H1 (cell line): ENCODE measurements around the gene GARS1. TPM values are rescaled to one million over a fixed set of nuclear protein-coding genes. Genes with fewer than 3 reads are reported as not detected.

ENCODE experiments used
- CTCF ChIA-PET: fragments of 300-600 bp; sonication (Branson Sonifier 250); formaldehyde crosslinking; loops from one replicate; lab custom pipeline; 2021; ENCODE audit not compliant: partially characterized antibody; lab: Charles Lee
- POLR2A ChIA-PET: fragments of 300-600 bp; sonication (Branson Sonifier 250); formaldehyde crosslinking; loops from one replicate; lab custom pipeline; 2021; ENCODE audit warnings: inconsistent platforms; ENCODE audit not compliant: partially characterized antibody; lab: Charles Lee
- DNase-seq, 2 experiments: peaks; one replicate each; pipeline versions ENCODE4 v3.0.0 to v3.0.0-alpha.2; 2010 to 2022; ENCODE audit warnings: low spot score in 2 of 2, low read depth in 1 of 2, mixed read lengths in 1 of 2
- FAIRE-seq: peaks from 2 replicates; lab custom pipeline; 2011; peaks lifted over from hg19 to GRCh38; lab: Jason Lieb, UNC
- H2AFZ ChIP-seq: 2 replicates; pipeline ENCODE4 v1.8.1; 2012; ENCODE audit warnings: low read length, inconsistent platforms
- H2AK5ac ChIP-seq: 2 replicates; pipeline ENCODE4 v1.6.1; 2013; ENCODE audit warnings: low read depth, low read length
- H2BK120ac ChIP-seq: replicated peaks from 2 replicates; pipeline ENCODE3; 2013; ENCODE audit warnings: low read depth, low read length, inconsistent platforms
- H2BK12ac ChIP-seq: 2 replicates; pipeline ENCODE4 v1.6.1; 2013; ENCODE audit warnings: low read depth, low read length
- H2BK15ac ChIP-seq: 2 replicates; pipeline ENCODE4 v1.6.1; 2013; ENCODE audit warnings: low read length
- H2BK20ac ChIP-seq: 2 replicates; pipeline ENCODE4 v1.6.1; 2013; ENCODE audit warnings: low read length
- H2BK5ac ChIP-seq: 2 replicates; pipeline ENCODE4 v1.6.1; 2013; ENCODE audit warnings: low read depth, low read length
- H3K14ac ChIP-seq: 2 replicates; pipeline ENCODE4 v1.6.1; 2013; ENCODE audit warnings: inconsistent platforms; ENCODE audit not compliant: insufficient read length
- H3K18ac ChIP-seq: 2 replicates; pipeline ENCODE4 v1.6.1; 2013; ENCODE audit warnings: low read length; ENCODE audit errors: extremely low read depth
- H3K23ac ChIP-seq: 2 replicates; pipeline ENCODE4 v1.6.1; 2013; ENCODE audit warnings: inconsistent platforms; ENCODE audit not compliant: insufficient read length
- H3K23me2 ChIP-seq: 2 replicates; pipeline ENCODE4 v1.6.1; 2013; ENCODE audit warnings: low read depth, low read length
- H3K27ac ChIP-seq: 2 replicates; pipeline ENCODE4 v1.6.1; 2011; ENCODE audit warnings: low read depth, low read length, inconsistent platforms
- H3K27me3 ChIP-seq, 4 experiments: replicated peaks in 1 of 4; 1 replicate in 1 of 4; 2 replicates in 3 of 4; pipeline versions ENCODE4 v1.6.1 to v1.8.1; 2011 to 2013; ENCODE audit warnings: low read length in 3 of 4, mild to moderate bottlenecking in 3 of 4, inconsistent platforms in 2 of 4, mixed read lengths in 2 of 4, moderate library complexity in 1 of 4; ENCODE audit not compliant: control insufficient read depth in 3 of 4, insufficient read depth in 3 of 4; ENCODE audit errors: extremely low read depth in 1 of 4
- H3K36me3 ChIP-seq, 4 experiments: 2 replicates each; pipeline versions ENCODE4 v1.6.1 to v1.8.1; 2011 to 2013; ENCODE audit warnings: mild to moderate bottlenecking in 4 of 4, low read length in 3 of 4, moderate library complexity in 2 of 4, control low read depth in 1 of 4, inconsistent platforms in 1 of 4; ENCODE audit not compliant: insufficient read depth in 4 of 4, control insufficient read depth in 2 of 4
- H3K4ac ChIP-seq: replicated peaks from 2 replicates; pipeline ENCODE3; 2013; ENCODE audit warnings: low read length, low read depth, mixed read lengths, inconsistent platforms; ENCODE audit not compliant: insufficient read length
- H3K4me1 ChIP-seq, 4 experiments: replicated peaks in 1 of 4; 1 replicate in 1 of 4; 2 replicates in 3 of 4; pipeline versions ENCODE4 v1.6.1 to v1.8.1; 2011 to 2013; ENCODE audit warnings: low read length in 3 of 4, inconsistent platforms in 2 of 4, mixed read lengths in 1 of 4; ENCODE audit not compliant: insufficient read depth in 4 of 4, control insufficient read depth in 3 of 4
- H3K4me2 ChIP-seq, 2 experiments: 2 replicates each; pipeline versions ENCODE4 v1.6.1 to v1.8.1; 2011 to 2013; ENCODE audit warnings: low read depth in 2 of 2, low read length in 2 of 2, control low read depth in 1 of 2, inconsistent platforms in 1 of 2, mild to moderate bottlenecking in 1 of 2; ENCODE audit not compliant: insufficient read depth in 1 of 2
- H3K4me3 ChIP-seq, 4 experiments: fragments of 200-600, 300-600 bp in 1 of 4; sonication (generic), shearing (Covaris generic), sonication (Bioruptor Twin) in 1 of 4; 2 replicates each; pipeline versions ENCODE4 v1.5.1 to v1.8.1; 2011 to 2016; ENCODE audit warnings: low read length in 4 of 4, low read depth in 3 of 4, control low read depth in 2 of 4, inconsistent platforms in 2 of 4, mild to moderate bottlenecking in 2 of 4, mixed read lengths in 1 of 4, moderate library complexity in 1 of 4; ENCODE audit not compliant: insufficient read depth in 2 of 4; ENCODE audit errors: extremely low read depth in 1 of 4
- H3K56ac ChIP-seq: replicated peaks from 2 replicates; pipeline ENCODE3; 2013; ENCODE audit warnings: low read depth, mild to moderate bottlenecking, mixed read lengths, low read length, inconsistent platforms; ENCODE audit not compliant: insufficient read length
- H3K79me1 ChIP-seq: 2 replicates; pipeline ENCODE4 v1.6.1; 2013; ENCODE audit warnings: low read depth, low read length, control low read depth
- H3K79me2 ChIP-seq, 2 experiments: 2 replicates each; pipeline versions ENCODE4 v1.6.1 to v1.8.1; 2012 to 2013; ENCODE audit warnings: low read length in 2 of 2, mild to moderate bottlenecking in 2 of 2, inconsistent platforms in 1 of 2; ENCODE audit not compliant: insufficient read depth in 2 of 2, control insufficient read depth in 1 of 2
- H3K9ac ChIP-seq, 4 experiments: replicated peaks in 1 of 4; 1 replicate in 1 of 4; 2 replicates in 3 of 4; pipeline versions ENCODE4 v1.6.1 to v1.8.1; 2011 to 2013; ENCODE audit warnings: low read depth in 3 of 4, low read length in 3 of 4, control low read depth in 2 of 4, mild to moderate bottlenecking in 2 of 4, moderate library complexity in 2 of 4, inconsistent platforms in 1 of 4; ENCODE audit errors: extremely low read depth in 1 of 4
- H3K9me3 ChIP-seq, 2 experiments: 2 replicates each; pipeline versions ENCODE4 v1.6.1 to v1.8.1; 2012 to 2013; ENCODE audit warnings: mild to moderate bottlenecking in 2 of 2, moderate library complexity in 2 of 2, control low read depth in 1 of 2, inconsistent platforms in 1 of 2, low read depth in 1 of 2, low read length in 1 of 2, mixed read lengths in 1 of 2; ENCODE audit not compliant: insufficient read depth in 2 of 2
- H4K20me1 ChIP-seq, 2 experiments: replicated peaks in 1 of 2; 2 replicates each; pipeline versions ENCODE3 to v1.8.1; 2011 to 2013; ENCODE audit warnings: inconsistent platforms in 2 of 2, low read length in 2 of 2, mild to moderate bottlenecking in 1 of 2; ENCODE audit not compliant: insufficient read depth in 2 of 2, control insufficient read depth in 1 of 2
- H4K5ac ChIP-seq: 2 replicates; pipeline ENCODE4 v1.6.1; 2013; ENCODE audit warnings: low read length, low read depth, mixed read lengths, inconsistent platforms; ENCODE audit not compliant: insufficient read length
- H4K8ac ChIP-seq: 2 replicates; pipeline ENCODE4 v1.8.0; 2013; ENCODE audit warnings: mild to moderate bottlenecking, moderate library complexity, low read length, inconsistent platforms; ENCODE audit not compliant: insufficient read depth; ENCODE audit errors: extremely low read depth
- H4K91ac ChIP-seq: replicated peaks from 2 replicates; pipeline ENCODE3; 2013; ENCODE audit warnings: low read length, mixed read lengths, inconsistent platforms; ENCODE audit not compliant: insufficient read length
- SIX5 ChIP-seq: IDR thresholded peaks from 2 replicates; pipeline ENCODE4 v1.6.1; 2011; ENCODE audit warnings: mild to moderate bottlenecking, low read depth, low read length
- WGBS, 2 experiments: shearing (Covaris generic) in 1 of 2; methylation state at CpG; one replicate each; pipeline versions ENCODE4 v1.1.6 to v1.1.7; 2013 to 2015; ENCODE audit warnings: low lambda C conversion rate in 2 of 2, mixed read lengths in 2 of 2, inconsistent platforms in 1 of 2, low coverage in 1 of 2, missing lambda C conversion rate in 1 of 2; ENCODE audit not compliant: insufficient replicate concordance in 2 of 2, insufficient coverage in 1 of 2, insufficient read length in 1 of 2; ENCODE audit errors: extremely low coverage in 1 of 2, missing lambda C conversion rate in 1 of 2; 5-methylcytosine and 5-hydroxymethylcytosine counted together
- polyA plus RNA-seq, 7 experiments: library from polyadenylated mRNA; depleted of rRNA in 3 of 7; stranded (reverse) in 5 of 7; unstranded in 2 of 7; fragments of >200 nt in 5 of 7; fragments of 200-250 nt in 2 of 7; gene quantifications; 1 replicate in 5 of 7; 2 replicates in 1 of 7; 4 replicates in 1 of 7; pipeline versions ENCODE4 v1.2.1 to v1.2.3, GENCODE V29; 2011 to 2013; ENCODE audit warnings: missing spikeins in 2 of 7, mixed read lengths in 2 of 7
- total RNA-seq: library from RNA; stranded (reverse); fragmentation: NEBNext Ultra II Directional; extraction: Animal tissue kit (Norgen Biotek cat#: 25700); gene quantifications from 2 replicates; pipeline ENCODE4 v1.2.1, GENCODE V29; 2021

The GARS1 gene
- total and polyA plus RNA-seq, 2 of the 8 experiments (the other 6 are each of a cell fraction or from before 2014, with no cell fraction given) = 270 to 476 TPM

- no peak overlapping the region for H3K14ac ChIP-seq
- H2BK20ac ChIP-seq = no peak overlapping the region
- H2BK5ac ChIP-seq = no peak overlapping the region
- H3K9me3 ChIP-seq = no peaks in the 10 kb centered on the region
- H3K4ac ChIP-seq = no peak overlapping the region
- H3K56ac ChIP-seq = no peak overlapping the region
- H3K4me2 ChIP-seq = no peak overlapping the region
- H3K9ac ChIP-seq = no peak overlapping the region
- no peak overlapping the region for H2BK120ac ChIP-seq
- POLR2A ChIA-PET = interaction anchor here (0.9 to 1.9 kb wide), 3 partner anchors 10 to 69 kb away, joined by 3 to 7 read pairs (median 5); no protein-coding TSS in a partner anchor
- H3K4me1 ChIP-seq = peaks cover 0 to 7% (median 3%) of the 10 kb centered on the region in 4 experiments; a peak in 4 of 7 replicates
- no peaks in the 10 kb centered on the region for H3K79me2 ChIP-seq
- H2AFZ ChIP-seq = no peak overlapping the region
- H4K20me1 ChIP-seq = peaks cover 0 to 9% of the 10 kb centered on the region in 2 experiments
- H2BK12ac ChIP-seq = no peak overlapping the region
- H3K27ac ChIP-seq = no peak overlapping the region
- FAIRE-seq (no peak), DNase-seq (no peak)
- H4K91ac ChIP-seq = no peak overlapping the region
- WGBS, 2 experiments = 96% methylated on average over 6 of the region's 6 CpGs; no CpG with 5 or more reads in 1 of the 2 experiments
- no peak overlapping the region for H3K4me3 ChIP-seq
- no peak overlapping the region for H2AK5ac ChIP-seq
- CTCF ChIA-PET = interaction anchor here (0.6 to 7.5 kb wide), 9 partner anchors 8 to 1305 kb away, joined by 3 to 68 read pairs (median 4); partner anchors contain the start of gene CRHR2
- H3K36me3 ChIP-seq = no peaks in the 10 kb centered on the region; a peak in 1 of 8 replicates
- no peak overlapping the region for H4K5ac ChIP-seq
- H3K27me3 ChIP-seq = no peaks in the 10 kb centered on the region; a peak in 1 of 7 replicates
- no peak overlapping the region for H3K23ac ChIP-seq
- H3K79me1 ChIP-seq = no peaks in the 10 kb centered on the region; the same call in 1 of the 2 replicates
- TF ChIP-seq SIX5 = no peak
- H4K8ac ChIP-seq = no peak overlapping the region; the same call in 1 of the 2 replicates
- no peak overlapping the region for H3K18ac ChIP-seq
- H3K23me2 ChIP-seq = peaks cover 5% of the 10 kb centered on the region; the same call in 1 of the 2 replicates
- no peak overlapping the region for H2BK15ac ChIP-seq
Observed at GRCh38 chr7:30661926-30662325, 67.2 kb downstream of the GARS1 start.
